Fibroblast of skin of left biceps (primary cell): ENCODE data around the gene NR4A3.
"Not testable (repeated sequence)": the region's sequence is repeated elsewhere in the genome, so short reads cannot be mapped to it uniquely, and the experiment has no call there.

Experiments
- DNase-seq, 2 experiments: peaks; one replicate each; pipeline ENCODE4 v3.0.0-alpha.2; 2013; ENCODE audit warnings: low read depth in 2 of 2

Gene NR4A3

DNA sequence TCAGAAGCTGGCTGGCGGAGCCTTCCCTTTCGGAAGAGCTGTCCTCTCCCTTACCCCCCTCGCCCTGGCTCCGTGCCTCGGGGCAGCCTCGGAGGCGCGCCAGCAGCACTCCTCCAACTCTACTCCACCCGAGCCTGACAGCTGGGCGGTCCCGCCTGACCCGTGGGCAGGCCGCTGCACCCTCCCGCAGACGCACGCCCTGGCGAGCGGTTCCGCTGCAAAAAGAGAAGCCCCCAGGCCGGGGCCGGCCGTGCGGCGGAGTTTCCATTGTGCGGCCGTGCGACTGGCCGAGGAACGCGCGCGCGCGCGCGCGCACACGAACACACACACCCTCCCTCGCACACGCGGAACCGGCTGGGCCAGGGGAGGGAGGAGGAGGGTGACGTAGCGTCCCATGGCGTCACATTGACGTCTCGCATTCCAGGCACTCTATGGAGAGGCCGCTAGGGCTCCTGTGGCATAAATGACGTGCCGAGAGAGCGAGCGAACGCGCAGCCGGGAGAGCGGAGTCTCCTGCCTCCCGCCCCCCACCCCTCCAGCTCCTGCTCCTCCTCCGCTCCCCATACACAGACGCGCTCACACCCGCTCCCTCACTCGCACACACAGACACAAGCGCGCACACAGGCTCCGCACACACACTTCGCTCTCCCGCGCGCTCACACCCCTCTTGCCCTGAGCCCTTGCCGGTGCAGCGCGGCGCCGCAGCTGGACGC is at the start of gene NR4A3:
Gene NR4A3, plus strand, starts transcription at position 490 of the 713 bp plus-strand sequence. CDS start 6,158 bp downstream, outside the sequence.
- DNase-seq = peak; percentile 92 to 95

DNA sequence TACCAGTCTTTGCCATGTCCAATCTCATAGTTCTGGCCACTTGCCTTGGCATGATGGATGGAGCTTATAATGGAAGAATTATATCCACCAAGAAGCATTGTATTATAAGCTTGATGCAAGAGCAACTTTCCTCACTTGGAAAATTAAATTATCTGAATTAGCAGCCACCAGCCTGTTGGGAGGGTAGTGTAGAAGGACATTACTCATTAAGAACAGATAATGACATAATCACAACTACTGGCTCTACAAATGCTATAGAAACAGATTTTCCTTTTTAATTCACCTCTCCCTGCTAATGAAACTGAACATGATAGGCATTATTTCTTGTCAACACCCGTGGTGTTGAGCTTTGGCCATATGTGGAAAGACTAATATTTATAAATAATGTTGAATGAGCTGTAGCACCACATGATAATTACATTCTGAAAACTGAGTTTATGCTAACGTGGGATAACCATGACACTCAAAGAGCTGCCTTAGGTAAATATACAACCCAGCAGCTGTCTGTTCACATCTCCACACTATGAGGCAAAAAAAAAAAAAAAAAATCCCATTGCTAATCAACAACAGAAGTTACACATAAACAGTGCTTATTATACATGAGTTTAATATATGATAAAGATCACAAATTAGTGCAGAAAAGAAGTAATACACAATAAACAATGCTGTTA is 48.1 kb upstream of the NR4A3 start:
- DNase-seq = no peak

DNA sequence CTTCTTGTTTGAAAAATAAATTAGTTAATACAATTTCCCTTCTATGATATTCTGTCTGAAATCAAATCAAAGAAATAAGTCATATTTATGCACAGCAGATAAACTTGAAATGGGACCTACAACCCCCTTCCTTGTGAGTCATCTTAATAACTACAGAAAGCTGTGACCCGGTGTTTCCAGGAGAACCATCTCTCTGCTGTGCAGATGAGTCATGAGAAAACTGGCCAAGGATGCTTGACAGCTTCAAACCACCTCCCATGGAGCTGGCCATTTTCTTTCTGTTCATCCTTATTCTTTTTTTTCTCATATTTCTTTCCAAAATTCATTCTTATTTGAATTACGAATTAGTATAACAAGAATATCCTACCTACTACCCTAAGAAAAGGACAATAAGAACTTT is 43.4 kb upstream of the NR4A3 start:
- DNase-seq = peak; percentile 64 to 66

DNA sequence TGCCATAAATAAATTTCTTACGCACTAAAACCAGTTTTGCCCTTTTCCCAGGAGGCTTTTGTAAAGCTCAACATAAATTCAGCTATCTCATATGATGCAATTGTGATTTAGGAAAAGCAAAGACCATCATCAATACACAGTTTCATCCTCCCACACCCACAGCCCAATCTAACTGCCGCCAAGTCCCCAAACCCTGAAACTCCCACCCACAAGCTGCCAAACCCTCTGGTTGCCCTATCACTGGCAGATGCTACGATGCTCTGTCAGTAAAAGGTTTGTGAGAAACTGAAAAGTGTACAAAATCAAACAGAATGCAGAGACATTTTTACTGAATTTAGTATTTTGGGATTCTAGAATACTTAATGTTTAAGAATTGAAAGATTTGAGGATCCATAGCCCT is 42.8 kb upstream of the NR4A3 start:
- DNase-seq = no peak

DNA sequence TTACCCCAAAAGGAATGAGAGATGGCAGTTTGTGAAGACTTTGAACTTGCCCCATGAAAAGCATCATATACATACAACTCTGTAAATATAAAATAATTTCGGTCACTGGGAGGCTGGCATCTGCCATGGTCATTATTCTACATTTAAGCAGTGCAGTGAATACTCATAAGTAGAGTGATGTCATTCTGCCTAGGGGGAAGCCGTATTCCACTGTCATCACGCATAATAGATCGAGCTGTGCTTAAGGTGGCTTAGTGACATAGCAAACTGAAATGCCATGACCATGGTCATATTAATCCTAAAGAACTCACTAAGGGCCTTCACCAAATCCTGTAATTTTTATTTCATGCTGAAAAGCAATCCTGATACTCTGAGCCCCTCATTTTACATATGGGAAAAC is 42.4 kb upstream of the NR4A3 start:
- DNase-seq = no peak

DNA sequence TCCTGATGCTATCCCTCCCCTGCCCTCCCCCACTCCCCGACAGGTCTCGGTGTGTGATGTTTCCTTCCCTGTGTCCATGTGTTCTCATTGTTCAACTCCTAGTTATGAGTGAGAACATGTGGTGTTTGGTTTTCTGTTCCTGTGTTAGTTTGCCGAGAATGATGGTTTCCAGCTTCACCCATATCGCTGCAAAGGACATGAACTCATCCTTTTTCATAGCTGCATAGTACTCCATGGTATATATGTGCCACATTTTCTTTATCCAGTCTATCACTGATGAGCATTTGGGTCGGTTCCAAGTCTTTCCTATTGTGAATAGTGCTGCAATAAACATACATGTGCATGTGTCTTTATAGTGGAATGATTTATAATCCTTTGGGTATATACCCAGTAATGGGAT is 39.3 kb upstream of the NR4A3 start:
- not testable (repeated sequence) for DNase-seq

DNA sequence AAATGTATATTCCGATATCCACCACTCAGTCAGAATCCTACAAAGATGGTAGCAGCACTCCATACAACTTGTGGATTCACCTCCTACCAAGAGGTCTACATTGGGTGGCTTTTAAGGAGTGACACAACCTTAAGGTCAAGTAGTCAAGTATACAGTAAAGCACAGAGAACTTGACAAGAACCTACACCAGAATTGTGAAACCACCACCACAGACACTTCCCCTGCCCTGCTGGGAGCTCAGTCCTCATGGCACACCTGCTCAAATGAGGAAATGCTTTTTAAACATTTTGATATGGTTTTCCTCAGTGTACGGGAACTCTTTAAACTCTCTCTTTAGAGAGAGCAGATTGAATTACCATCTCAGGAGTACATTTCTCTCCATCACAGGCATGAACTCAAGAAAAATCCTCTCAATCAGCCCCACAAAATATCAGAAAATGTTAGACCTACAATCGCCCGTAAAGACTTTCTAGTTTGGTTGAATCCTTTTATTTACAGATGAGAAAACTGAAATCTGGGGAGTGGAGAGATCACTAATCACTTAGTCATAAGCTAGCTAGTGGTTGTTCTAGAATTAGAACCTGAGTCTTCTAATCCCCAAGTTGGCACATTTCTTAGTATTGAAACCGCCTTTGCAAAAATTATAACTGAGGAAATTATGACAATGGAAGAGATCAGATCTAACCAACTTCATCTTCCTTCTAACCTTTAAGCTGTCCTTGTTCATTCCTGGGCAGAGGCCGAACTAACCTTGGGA is 38.5 kb upstream of the NR4A3 start:
- DNase-seq = no peak

DNA sequence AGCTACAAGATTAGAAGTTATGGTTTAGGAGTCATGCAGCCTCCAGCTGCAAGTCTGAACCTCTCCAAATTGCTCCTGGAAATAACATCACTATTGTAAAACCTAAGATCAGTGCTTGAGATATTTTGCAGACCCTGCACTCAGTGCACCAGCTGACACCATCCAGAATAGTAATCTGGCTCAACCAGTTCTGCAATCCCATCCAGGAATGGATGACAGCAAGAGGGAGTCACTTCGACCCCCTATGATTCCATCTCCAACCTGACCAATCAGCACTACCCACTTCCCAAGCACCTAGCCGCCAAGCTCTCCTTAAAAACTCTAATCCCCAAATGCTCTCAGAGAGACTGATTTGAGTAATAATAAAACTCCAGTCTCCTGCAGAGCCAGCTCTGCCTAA is 37.9 kb upstream of the NR4A3 start:
- DNase-seq = no peak

DNA sequence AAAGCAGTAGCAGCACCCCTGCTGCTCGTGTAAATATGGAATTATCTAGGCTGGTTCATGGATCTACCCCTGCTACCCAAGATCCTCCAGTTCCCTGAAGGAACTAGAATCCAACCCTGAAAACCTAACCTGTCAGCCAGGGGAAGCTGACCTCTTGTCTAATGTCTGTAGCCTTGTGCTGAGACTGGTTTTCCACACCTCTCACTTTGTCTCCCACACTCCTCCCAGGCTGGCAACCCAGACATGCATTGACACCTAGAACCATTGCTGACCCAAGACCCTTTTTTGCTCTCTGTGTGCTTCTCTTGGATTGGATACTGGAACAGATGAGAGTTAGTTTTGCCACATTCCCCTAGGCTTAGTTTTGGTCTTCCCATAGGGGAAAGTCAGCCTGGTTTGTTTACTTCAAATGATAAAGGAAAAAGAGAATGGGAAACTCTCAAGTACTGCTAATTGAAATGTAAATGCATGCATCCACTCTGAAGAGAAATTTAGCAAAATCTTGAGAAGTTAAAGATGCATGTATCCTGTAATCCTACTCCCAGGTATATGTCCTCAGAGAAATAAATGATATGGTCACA is 36.6 kb upstream of the NR4A3 start:
- no peak for DNase-seq

DNA sequence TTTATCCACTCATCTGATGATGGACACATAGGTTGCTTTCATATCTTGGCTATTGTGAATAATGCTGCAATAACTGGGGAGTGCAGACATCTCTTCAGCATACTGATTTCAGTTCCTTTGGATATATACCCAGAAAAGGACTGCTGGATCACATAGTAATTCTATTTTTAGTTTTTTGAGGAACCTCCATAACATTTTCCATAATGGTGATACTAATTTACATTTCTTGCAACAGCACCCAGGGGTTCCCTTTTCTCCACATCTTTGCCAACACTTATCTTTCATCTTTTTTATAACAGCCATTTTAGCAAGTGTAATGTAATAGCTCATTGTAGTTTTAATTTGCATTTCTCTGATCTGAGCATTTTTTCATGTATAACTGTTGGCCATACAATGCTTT is 34.1 kb upstream of the NR4A3 start:
- no peak for DNase-seq

DNA sequence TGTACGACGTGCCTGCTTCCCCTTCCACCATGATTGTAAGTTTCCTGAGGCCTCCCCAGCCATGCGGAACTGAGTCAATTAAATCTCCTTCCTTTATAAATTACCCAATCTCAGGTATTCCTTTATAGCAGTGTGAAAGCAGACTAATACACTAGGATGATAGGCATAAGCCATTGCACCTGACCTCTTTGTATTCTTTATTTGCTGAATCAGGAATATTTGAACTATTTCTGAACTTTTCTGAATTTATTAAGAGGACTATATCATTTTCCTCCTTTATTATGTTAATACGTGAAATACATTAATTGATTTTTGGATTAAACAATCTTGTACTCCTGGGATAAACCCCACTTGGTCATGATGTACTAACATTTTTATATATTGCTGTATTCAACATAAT is 28.2 kb upstream of the NR4A3 start:
- no peak for DNase-seq

DNA sequence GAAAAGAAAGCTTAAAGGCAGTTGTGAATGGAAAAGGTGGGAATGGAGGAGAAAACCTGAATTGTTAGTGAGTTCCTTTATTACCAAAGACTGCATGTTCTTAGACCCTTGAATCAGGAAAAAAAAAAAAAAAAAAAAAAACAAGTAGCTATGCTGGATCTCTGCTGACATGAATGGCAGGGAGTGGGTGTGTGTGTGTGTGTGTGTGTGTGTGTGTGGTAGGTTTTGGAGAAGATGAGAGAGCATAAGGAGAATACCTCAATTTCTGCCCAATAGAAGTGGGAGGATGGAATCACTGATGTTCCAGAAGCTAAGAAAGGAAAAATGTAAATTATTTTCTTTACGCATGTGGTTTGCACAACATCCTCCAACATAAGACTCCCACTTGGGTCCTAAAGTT is 25.5 kb upstream of the NR4A3 start:
- no peak for DNase-seq

DNA sequence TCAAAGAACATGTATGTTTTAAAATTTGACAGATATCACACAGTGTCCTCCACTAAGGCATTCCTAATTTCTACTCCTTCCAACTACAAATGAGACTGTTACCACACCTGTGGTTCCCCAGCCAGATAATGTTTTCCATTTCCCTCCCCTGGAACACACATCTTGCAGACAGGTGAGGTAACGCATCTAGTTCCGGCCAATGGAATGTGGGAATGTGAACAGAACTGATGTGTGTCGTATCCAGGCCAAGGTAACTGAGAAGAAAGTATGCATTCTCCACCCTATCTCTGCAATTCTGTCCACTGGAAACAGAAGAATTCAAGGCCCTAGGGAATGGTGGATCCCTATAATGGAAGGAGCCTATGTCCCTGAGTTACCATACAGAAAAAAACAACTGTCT is 19.9 kb upstream of the NR4A3 start:
- no peak for DNase-seq

DNA sequence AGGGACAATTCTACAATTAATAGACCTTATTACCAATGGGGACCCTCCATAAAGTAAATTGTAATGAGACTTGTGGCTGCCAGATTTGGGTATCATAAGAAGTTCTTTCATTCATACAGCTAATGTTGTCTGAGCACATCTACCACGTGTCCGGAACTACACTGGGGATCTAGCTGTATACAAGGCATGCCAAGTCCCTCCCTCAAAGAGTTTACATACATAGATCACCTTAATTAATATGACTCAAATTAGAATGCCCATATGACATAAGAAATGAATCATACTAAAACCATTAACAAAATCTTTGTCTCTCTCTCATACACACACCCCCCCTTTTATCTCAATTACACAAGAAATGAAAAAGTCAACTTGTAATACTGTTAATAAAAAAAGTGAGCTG is 18.0 kb upstream of the NR4A3 start:
- no peak for DNase-seq

DNA sequence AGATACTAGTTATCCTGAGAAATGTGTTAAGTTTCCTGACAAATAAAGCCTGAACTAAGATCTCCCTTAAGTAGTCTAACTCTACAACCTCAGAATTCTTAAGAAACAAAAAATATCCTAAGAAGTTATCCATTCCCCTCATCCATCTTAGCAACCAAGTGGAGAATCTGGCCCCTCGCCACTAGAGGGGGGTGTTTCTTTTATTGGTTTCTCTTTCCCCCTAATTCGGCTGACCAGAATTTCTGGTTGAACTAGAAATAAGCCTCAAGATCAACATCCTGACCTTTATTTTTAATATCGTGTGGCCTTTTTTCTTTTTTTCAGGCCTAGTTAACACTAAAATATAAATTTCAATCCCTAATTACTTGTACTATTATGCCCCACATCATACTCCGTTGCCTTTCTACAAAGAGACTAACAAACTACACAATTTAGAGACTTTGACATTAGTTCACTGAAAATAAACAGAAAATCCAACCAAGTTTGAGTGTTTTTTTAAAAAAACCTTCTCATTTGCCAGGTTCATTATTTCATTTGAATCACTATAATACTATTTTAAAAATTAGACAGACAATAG is 14.3 kb upstream of the NR4A3 start:
- DNase-seq = no peak

DNA sequence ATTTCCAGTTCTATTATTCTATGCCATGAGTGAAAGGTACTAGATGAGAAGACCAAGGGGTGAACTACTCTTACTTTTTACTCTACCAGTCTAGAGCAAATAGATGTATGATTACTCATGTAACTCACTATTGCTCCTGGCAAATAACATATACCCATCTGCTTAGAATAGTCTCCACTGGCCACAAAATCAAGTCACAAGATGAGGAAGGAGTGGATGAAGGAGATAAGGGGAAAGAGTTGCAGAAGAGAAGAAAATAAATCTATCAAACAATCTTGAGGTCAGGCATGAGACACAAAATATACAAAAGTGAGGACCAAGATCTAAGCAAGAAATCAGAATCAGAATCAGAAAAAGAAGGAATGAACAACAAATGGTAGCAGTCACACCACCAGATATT is 13.7 kb upstream of the NR4A3 start:
- DNase-seq = no peak

DNA sequence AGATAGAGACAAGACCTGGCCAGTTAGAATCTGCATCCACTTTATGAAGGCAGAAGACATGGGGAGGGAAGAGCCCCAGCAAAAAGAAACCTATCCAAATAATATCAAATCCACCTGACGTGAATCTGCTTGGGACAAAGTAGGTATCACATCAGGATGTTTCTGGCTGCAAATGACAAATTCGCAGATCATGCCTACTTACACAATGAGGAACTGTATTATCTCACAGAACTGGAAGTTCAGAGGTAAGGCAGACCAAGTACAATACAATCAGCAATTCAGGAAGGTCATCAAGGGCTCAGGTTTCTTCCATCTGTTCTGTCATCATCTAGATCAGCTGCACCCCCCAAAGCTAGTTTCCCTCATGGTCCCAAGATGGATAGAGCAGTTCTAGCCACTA is 13.2 kb upstream of the NR4A3 start:
- DNase-seq = no peak

DNA sequence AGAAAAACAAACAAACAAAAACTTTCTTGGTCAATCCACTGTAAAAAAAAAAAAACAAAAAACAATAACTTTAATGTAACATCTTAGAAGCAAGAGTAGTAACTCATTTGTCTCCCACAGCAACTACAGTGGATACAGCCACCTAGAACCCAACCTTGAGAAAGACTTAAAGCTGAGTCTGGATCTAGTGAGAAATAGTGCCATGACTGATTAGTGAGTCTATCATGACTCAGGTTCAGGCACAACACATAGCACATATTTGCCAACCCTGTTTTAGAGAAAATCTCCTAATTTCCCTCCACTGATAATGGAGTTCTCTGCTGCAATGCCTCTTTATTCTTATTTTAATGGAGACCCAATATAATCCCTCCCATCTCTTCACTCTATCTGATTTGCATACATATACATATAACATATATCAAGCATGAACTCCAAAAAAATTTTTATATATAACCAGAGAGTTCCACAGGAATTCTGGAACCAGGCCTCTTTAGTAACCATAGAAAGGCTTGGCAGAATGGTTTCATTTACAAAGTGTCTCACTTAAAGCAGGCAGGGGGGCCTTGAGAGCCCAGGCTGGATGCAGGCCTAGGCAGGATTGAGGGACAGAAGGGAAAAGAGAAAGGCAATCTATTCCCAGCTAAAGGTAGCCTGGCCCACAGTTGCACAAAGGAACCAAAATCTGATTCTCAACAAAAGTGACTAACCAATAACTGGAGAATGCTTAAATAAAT is 11.9 kb upstream of the NR4A3 start:
- DNase-seq = no peak

DNA sequence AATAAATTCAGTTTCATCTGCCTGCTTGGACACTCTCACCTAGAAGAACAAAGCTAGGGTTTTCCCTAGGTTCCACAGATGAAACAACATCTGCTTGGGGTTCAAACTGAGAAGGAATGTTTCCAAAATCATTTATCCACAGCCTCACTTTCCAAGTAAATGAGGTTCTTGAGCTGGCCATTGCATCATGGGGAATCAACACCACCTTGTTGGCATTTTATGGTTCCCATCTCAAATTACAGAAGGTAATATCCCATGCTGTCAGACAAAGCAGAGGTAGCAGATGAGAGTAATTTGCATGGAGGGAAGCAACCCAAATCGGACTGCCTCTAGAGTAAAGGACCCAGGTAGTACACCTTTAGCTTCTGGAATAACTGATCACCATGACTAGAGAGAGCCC is 10.5 kb upstream of the NR4A3 start:
- no peak for DNase-seq

DNA sequence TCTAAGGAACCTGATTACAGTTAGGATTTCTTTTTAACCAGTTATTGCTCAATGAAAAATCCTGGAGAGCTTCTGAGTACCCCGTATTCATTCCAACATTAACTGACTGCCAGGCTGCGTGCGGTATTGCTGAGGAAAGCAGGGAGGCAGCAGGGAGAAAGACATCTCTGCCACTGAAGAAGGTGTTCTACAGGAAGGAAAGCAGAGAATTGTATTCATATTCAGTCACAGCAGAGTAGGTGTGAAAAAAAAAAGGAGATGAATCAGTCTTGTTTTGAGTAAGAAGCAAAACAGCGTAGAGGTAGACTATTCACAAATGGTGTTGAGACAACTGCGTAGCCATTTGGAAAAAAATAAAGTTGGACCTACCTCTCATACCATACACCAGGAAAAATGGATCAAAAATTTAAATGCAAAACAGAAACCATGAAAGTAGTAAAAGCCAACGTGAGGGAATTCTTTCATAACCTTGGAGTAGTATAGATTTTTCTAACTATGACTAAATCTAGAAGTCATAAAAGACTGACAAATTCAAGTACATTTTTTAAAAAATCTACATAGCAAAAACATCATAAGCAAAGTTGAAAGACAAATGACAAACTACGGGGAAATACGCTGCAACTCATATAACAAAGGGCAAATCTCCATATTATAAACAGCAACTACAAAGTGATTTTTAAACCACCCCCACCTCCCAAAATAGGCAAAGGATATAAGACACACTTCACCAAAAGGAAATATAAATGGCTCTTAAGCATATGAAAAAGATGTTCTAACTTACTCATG is 9.9 kb upstream of the NR4A3 start:
- no peak for DNase-seq

DNA sequence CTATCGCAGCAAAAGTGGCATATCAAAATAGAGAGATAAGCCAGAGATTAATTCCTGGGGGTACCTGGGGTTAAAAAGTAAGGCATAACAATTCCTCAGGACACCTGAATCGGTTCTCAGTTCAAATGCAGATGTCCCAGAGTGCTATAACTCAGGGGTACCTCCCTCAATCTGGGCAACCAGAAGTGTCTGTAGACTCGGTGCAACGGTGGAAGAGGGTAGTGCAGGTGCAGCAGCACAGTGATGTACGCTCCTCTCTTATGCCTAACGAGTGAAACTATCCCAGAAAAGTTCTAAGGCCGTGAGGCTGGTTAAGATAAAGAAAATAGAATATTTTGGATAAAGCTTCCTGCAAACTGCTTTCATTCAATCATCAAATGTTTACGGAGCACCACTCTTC is 7.9 kb upstream of the NR4A3 start:
- no peak for DNase-seq
